ENCODE measurements around the gene INPP5A.
"Not testable (repeated sequence)": the region's sequence is repeated elsewhere in the genome, so short reads cannot be mapped to it uniquely, and the experiment has no call there.

The INPP5A gene, protein sequence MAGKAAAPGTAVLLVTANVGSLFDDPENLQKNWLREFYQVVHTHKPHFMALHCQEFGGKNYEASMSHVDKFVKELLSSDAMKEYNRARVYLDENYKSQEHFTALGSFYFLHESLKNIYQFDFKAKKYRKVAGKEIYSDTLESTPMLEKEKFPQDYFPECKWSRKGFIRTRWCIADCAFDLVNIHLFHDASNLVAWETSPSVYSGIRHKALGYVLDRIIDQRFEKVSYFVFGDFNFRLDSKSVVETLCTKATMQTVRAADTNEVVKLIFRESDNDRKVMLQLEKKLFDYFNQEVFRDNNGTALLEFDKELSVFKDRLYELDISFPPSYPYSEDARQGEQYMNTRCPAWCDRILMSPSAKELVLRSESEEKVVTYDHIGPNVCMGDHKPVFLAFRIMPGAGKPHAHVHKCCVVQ

DNA sequence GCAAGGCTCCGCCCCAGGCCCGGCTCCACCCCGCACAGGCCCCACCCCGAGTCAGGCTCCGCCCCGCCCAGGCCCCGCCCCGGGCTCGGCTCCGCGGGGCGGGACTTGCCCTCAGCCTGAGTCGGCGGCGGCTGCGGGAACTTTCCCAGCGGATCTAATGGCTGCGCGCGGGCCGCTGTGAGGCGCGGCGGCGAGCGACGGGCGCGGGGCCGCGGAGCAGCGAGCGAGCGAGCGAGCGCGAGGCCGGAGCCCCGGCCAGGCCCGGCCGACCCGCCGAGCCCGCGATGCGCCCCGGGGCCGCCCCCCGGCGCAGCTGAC lies at the start of gene INPP5A:
Gene INPP5A, plus strand, starts transcription at position 104 of the 318 bp plus-strand sequence. CDS start 310 bp downstream, outside the sequence.
- DNase-seq = no peak

DNA sequence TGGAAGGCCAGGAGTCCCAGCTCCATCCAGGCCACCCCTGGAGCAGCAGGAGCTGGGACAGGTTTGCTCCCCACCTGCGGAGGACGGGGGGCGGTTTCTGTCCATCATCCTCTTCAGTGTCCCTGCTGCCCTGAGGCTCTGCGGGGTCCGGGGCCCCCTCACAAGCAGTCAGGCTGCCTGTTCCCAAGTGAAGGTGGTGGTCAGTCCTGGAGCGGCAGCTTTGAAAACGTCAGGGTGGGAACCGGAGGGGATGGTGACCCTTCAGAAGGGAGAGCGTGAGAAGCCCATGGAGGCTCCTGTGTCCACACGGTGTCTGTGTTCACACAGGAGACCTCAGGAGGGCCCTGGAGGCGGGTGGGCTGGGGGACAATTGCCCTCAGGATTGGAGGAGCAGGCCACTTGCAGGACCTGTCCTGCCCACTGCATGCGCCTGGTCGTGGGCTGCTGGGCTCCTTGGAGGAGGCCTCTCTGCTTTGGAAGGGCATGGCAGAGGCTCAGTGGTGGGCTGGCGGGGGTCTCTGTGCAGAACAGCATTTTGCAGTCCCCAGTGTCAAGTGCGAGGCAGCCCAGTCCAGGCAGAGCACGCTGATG lies 49.3 kb upstream of the INPP5A start:
- no peak for DNase-seq

DNA sequence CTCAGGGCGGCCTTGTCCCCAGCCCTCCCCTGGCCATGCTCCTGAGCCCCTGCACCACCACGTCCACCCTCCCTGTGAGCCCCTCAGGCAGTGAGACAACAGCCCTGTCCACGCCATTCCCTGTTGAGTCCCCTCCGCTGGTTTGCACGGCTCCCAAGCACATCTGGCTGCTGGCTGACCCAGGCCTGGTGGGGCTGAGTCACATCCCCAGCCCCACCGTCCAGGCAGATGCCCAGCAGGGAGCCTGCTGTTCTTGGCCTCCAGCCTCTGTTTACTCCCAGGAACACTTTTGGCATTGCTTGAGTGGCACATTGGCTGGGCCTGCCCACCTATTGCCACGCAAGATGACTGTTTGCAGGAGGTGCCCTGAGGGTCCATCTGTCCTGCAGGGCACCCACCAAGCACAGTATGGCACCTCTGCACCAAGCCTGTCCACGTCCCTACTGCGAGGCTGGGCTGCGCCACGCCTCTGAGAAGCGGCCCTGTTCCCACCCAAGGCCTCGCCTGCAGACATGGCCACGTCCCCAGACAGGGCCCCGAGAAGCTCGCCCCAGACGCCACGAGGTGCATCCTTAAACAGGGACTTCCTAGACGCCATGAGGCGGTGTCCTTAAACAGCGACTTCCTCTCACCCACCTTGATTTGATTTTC lies 48.4 kb upstream of the INPP5A start:
- DNase-seq = no peak

DNA sequence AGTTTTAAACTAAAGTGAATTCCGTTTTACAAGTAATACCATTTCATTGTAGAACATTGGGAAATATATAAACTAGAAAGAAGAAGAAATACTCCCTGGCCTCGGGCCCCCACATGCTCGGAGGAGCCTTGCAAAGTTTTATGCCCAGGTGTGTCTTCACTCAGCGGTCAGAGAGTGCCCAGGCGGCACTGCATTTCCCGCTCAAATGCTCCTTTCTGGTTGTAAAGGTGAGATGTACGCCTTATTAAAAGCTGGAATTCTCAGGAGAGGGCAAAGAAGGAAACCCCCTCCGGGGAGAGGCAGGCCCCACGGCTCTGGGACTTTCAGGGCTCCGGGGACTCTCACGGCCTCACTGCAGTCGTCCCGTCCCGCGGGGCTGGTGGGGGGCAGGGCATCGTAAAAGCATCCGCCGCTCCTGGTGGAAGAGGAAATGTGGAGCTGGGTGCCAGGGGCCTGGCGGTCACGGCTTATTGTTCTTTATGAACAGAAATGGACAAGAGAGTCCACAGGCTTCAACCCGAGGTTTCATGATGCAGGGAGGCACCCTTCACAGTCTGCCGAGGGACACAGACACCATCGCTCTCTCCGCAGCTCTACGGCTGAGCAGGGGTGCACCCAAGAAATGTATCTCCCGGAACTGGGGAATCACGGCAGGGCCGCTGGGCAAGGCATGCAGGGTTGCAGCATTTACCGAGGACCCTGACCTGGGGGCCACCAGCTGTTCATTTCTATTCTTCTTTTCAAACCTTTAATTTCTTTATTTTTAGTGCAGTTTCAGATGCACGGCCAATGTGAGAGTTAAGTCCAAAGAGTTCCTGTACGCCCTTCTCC lies 47.7 kb upstream of the INPP5A start:
- no peak for DNase-seq

DNA sequence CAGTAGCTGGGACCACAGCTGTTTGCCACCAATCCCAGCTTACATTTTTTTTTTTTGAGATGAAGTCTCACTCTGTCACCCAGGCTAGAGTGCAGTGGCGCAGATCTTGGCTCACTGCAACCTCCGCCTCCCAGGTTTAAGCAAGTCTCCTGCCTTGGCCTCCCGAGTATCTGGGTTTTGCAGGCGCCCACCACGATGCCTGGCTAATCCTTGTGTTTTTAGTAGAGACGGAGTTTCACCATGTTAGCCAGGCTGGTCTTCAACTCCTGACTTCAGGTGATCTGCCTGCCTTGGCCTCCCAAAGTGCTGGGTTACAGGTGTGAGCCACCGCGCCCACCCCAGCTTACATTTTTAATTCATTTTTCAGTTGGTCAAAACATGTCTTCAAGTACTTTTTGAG lies 46.1 kb upstream of the INPP5A start:
- not testable (repeated sequence) for DNase-seq

DNA sequence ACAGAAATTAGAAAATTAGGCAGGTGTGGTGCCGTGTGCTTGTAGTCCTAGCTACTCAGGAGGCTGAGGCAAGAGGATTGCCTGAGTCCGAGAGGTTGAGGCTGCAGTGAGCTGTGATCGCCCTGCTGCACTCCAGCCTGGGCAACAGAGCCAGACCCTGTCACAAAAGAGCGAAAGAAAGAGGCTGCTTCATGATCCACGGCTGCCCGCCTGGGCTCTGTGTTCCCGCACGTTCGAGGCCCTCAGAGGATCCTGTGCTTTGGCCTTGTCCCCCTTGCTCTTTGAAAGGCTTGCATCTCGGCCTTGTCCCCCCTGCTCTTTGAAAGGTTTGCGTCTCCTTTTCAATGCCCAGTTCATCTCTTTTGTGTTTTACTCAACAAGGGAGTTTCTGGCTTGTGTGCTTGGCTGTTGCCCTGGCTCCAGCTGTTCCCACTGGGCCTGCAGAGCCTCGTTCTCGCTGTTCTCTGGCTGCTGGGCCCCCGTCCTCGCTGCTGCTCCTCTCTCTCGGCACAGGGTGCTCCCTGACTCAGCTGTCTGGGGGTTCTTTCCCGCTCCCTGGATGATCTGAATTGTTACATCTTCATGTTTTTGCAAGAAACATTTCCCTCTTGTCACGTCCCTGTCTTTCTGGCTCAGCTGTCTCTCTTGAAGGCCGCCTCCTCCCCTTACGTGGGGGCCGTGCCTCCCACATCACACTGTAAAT lies 45.1 kb upstream of the INPP5A start:
- no peak for DNase-seq

DNA sequence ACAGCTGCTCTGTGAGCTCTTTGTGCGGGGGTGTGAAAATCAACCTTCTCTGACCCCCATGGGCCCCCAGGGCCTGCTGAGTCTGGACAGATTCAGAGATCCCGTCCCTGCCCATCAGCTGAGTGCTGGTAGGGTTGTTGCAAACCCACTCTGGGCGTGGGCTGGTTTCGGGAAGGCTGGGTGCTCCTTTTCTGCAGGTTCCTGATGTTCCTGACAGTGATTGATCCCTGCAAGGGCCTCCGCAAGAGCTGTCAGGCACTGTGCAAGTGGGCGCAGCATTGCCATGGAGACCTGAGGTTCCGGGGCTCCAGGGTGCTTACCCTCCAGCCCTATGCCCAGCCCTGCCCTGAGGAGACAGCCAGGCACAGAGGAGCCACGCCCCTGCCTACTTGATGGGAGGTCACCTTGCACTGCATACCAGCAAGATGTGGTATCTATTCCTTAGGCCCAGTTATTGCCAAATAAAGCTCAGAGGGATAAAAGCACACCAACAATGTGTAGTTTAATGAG lies 44.3 kb upstream of the INPP5A start:
- no peak for DNase-seq

DNA sequence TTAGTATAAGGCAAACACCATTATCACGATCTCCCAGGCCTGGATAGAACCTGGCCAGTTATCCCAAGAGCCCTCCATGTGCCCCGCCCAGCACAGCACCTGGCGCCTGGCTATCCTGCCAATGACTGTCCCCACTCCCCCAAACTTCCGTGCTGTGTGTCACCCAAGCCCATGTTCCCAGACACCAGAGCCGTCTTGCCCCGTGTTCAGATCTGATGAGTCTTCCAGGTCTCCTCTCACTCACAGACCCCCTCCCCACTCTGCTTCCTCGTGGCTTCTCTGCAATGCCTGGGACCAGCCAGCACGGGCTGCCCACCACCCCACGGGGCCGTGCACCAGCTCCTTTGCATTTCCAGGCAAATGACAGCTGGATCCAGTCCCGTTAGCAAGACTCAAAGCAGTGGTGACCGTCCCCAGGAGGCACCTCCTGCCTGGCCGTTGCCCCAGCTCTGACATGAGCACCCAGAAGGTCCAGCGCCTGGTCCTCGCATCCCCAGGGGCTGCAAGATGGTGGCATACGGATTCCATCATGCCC lies 43.8 kb upstream of the INPP5A start:
- no peak for DNase-seq

DNA sequence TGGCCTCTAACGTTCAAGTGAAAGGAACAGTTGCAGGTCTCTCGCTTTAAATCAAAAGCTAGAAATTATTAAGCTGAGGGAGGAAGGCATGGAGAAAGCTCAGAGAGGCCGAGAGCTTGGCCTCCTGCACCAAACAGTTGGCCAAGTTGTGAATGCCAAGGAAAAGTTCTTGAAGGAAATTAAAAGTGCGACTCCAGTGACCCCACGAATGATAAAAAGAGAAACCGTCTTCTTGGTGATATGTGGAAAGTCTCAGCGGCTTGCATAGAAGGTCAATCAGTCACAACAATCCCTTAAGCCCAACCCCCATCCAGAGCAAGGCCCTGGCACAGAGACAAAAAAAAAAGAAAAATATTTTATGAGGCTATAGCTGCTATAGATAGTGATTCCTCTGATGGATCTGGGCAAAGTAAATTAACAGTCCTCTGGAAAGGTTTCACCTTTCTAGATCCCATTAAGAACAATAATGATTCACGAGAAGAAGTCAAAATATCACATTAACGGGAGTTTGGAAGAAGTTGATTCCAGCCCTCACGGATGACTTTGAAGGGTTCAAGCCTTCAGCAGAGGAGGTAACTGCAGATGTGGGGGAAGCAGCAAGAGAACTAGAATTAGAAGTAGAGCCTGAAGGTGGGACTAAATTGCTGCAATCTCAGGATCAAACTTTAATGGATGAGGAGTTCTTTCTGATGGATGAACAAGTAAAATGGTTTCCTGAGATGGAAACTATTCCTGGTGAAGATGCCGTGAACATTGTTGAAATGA lies 42.5 kb upstream of the INPP5A start:
- no peak for DNase-seq

DNA sequence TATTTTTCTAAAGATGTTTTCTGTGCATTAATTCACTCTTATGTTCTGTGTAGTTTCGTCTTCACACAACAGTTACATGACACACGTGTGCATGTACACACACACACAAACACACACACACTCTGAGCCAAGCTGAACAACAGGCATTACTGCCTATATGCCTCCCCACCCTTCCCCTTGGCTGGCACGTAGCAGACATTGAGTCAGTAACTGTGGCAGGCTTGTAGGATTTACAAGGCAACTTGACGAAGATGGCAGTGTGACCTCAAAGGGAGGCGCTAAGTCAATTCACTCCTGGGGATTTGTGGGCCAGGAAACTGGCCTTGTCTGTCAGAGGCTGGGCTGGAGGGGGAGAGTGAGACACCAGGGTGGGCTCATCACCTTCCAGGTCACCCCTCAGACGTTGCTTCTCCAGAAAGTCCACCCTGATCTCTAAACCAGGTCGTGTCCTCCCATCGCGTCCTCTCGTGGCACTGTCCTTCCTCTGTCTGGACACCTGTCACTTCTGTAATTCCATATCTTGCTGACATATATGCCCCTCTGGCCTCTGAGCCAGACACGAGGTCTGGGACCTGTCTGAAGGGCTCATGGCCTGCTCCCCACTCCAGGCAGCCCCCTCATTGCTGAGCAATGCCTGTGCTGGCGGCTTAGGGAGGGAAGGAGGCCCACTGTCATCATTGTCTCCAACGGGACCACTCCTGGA lies 41.1 kb upstream of the INPP5A start:
- no peak for DNase-seq

DNA sequence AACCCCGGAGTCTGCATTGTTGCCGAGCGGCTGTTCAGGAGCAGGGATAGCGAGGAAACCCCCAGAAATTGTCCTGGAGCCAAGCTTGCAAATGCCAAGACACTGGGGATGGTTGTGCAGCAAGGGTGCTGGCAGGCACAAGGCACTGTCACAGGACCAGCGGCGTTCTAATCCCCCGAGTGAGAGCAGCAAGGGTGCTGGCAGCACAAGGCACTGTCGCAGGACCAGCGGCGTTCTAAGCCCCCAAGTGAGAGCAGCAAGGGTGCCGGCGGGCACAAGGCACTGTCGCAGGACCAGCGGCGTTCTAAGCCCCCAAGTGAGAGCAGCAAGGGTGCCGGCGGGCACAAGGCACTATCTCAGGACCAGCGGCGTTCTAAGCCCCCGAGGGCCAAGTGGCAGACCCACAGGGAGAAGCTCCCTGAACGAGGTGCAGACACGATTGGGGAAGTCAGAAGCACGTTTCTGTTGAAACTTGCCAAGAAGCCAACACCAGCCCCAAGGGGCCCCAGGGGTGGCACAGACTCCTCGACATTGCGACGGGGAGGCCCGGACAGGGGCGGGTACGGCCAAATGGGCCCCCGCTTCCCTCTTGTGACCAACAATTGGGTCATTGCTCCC lies 40.4 kb upstream of the INPP5A start:
- DNase-seq = no peak

DNA sequence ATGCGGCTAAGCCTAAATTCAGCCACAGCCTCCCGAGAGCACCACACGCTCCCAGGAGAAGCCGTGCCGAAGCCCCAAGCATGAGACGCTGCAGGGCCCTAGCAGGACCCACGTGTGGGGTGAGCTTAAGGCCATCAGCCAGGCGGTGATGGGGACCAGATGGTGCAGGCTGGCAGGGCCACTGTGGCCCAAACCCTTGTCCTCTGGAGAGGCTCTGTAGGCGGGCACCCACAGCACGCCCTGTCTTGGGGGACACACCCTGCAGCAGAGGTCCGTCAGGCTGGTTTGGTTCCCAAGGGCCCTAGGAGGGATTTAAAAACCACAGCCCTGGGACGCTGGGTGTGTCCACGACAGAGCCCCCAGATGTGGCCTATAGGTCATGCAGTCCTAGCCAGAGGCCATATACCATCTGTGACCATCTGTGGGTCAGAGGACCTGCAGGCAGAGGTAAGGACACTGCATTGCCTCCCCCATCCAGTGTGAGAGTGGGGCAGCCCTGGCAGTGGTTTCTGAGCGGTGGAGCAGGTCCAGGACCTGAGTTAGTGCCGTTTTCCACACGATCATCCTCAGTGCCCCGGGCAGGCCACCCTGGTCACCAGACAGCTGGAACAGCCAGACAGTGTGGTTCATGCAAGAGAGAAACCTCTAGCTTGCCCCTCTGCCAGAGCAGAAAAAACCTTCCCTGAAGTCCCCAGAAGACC lies 39.6 kb upstream of the INPP5A start:
- no peak for DNase-seq

DNA sequence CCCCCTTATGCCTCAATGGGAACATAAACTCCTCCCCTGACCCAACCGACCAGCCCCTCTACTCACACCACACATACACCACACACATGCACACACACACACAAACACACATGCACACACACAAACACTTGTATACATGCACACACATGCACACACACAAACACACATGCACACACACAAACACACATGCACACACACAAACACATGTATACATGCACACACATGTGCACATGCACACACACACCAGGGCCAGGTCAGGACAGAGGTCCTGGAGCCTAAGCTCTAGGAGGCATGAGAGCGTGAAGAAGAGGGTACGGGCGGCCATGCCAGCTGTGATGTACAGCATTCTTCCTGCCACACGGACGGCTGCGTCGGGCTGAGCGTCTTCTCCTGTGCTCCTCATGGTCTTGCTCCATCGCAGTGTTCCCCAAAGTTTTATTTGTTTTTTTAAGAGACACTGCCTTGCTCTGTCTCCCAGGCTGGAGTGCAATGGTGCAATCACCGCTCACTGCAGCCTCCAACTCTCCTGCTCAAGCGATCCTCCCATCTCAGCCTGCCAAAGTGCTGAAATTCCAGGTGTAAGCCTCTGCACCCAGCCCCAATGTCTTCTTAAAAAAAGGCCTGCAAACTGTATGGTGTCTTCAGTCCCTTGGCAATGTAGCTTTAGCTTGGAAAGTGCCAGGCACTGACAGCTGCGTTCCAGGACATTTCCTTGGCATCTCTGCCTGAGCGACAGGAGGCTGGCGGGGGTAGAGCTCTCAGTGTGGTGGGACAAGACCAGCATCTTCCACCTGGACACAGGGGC lies 38.8 kb upstream of the INPP5A start:
- no peak for DNase-seq

DNA sequence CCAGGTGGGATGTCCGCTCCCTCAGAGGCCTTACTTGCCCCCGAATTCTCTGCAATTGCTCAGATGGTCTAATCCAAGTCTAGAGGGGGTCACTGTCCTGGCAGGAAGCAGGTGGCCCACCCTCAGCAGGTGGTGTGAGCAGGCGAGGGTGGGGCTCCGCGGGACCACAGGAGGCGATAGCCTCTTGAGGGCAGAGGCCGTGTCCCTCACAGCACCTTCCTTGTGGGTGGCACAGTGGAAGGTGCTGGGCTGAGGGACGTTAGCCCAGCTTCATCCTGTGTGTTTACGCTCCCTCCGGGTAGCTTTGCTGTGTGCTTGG lies 38.3 kb upstream of the INPP5A start:
- DNase-seq = no peak

DNA sequence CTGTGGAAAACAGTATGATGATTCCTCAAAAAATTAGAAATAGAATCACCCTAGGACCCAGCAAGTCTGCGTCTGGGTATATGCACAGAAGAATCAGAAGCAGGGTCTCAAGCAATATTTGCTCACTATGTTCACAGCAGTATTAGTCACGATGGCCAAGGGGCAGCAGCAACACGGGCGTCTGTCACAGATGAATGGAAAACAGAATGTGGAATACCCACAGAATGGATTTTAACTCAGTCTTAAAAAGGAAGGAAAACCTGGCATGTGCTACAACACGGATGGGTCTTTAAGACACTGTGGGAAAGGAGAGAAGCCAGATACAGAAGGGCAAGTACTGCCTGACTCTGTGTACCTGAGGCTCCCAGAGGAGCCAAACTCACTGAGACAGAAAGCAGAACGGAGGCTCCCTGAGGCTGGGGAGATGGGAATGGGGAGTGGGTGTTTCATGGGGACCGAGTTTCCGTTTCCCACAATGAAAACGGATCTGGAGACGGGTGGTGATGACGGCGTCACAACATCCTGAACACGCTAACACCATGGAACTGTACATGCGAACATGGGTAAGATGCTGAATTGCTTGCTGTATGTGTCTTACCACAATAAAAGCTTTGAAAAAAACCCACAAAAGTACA lies 36.7 kb upstream of the INPP5A start:
- DNase-seq = no peak

DNA sequence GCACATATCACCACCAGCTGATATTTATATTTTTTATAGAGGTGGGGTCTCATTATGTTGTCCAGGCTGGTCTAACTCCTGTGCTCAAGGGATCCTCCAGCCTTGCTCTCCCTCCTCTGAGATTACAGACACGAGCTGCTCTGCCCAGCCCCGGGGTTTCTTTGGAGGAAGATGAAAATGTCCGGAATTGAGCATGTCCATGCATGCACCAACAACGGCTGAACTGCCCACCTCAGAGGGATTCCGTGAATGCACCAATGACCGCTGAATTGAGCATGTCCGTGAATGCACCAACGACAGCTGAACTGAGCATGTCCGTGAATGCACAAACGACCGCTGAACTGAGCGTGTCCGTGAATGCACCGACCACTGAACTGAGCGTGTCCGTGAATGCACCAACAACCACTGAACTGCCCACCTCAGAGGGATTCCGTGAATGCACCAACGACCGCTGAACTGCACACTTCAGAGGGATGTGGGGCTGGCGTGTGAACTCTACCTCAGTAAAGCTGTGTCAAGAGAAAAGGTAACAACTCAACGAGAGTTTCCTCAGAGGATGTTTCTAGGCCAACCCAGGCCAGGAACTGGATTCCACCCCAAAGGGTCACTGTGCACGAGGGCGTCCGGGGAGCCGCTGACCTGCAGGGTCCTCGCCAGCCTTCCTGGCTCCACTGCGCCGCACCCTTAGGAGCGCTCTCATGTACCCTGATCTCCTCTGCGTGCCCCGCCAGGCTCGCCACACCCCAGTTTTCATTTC lies 34.9 kb upstream of the INPP5A start:
- DNase-seq = no peak

DNA sequence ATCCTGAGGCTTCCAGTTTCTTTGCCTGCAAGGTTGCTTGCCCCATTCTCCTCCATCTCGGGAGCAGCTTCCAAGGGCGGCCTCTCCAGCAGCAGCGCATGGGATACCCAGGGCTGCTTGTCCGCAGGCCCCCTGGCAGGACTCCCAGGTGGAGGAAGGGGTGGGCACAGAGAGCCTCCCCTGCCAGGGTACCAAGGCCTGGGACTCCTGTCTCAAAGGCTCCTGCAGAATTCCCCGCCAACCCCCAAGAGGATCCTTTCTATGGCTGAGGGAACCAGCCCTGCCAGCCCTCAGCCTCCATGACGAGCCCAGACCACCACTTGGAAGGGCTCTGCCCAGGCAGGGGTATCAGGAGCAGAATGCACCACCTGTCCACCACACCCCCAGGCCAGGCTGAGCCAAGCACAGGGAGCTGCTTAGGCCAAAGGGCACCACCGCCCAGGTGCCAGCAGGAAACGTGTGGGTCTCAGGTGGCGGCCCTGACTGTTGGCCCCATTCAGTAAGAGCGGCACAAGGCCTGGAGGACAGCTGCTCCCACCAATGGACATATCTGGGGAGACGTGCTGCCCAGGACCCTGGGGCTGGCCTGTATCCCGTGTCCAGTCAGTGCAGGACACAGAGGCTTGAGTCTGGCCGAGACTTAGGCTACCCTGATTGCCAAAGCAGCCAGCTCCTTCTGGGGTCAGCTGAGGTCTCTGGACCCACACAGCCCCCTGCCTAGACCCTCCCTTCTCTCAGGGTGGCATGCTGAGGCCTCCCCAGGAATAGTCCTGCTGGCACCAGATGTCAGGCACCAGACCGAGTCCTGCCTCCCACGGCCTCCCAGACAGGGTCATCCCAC lies 33.8 kb upstream of the INPP5A start:
- DNase-seq = no peak
